DMS79 treated with DMSO at 0.1 percent for 48 hours (cell line): ENCODE data around the gene RBM15B.
A peak's percentile ranks its signal among the peaks of the same experiment; 100 is the strongest.

Source experiments
- DNase-seq: peaks from one replicate; lab custom pipeline; 2025; lab: John Stamatoyannopoulos, UW

RBM15B gene

GRCh38 chr3:51393134-51393495 is 2.0 kb downstream of the RBM15B start:
- no peak for DNase-seq

- DNase-seq, result no peak
Observed at GRCh38 chr3:51393564-51393963, 2.5 kb downstream of the RBM15B start.

GRCh38 chr3:51394541-51394940 is 3.5 kb downstream of the RBM15B start:
- DNase-seq, result no peak

GRCh38 chr3:51395493-51396213 is 4.6 kb downstream of the RBM15B start:
- DNase-seq, result no peak

GRCh38 chr3:51396401-51396800 is 5.3 kb downstream of the RBM15B start:
- DNase-seq, result no peak

- no peak for DNase-seq
Observed at GRCh38 chr3:51397392-51397791, 6.3 kb downstream of the RBM15B start.

- no peak for DNase-seq
Observed at GRCh38 chr3:51398595-51399310, 7.7 kb downstream of the RBM15B start.

GRCh38 chr3:51400166-51400565 is 9.1 kb downstream of the RBM15B start:
- DNase-seq, result no peak

GRCh38 chr3:51401735-51402134 is 10.7 kb downstream of the RBM15B start:
- no peak for DNase-seq

- no peak for DNase-seq
Observed at GRCh38 chr3:51403675-51404074, 12.6 kb downstream of the RBM15B start.

- no peak for DNase-seq
Observed at GRCh38 chr3:51408021-51408420, 16.9 kb downstream of the RBM15B start.

- no peak for DNase-seq
Observed at GRCh38 chr3:51408813-51409212, 17.7 kb downstream of the RBM15B start.

GRCh38 chr3:51422211-51422610 is 31.1 kb downstream of the RBM15B start:
- no peak for DNase-seq

GRCh38 chr3:51426921-51427320 is 35.8 kb downstream of the RBM15B start:
- no peak for DNase-seq

GRCh38 chr3:51429138-51429537 is 38.1 kb downstream of the RBM15B start:
- no peak for DNase-seq

GRCh38 chr3:51434110-51434509 is 43.0 kb downstream of the RBM15B start:
- DNase-seq, result no peak

GRCh38 chr3:51434746-51435327 is 43.8 kb downstream of the RBM15B start:
- peak; percentile 2 for DNase-seq

- DNase-seq, result no peak
Observed at GRCh38 chr3:51436998-51437639, 46.0 kb downstream of the RBM15B start.

- no peak for DNase-seq
Observed at GRCh38 chr3:51441282-51442030, 50.4 kb downstream of the RBM15B start.

GRCh38 chr3:51445544-51446280 is 54.6 kb downstream of the RBM15B start:
- no peak for DNase-seq
